ENCODE results near the gene DENND2A. TPM values are rescaled to one million over a fixed set of nuclear protein-coding genes. Genes with fewer than 3 reads are reported as not detected.
A peak's percentile ranks its signal among the peaks of the same experiment; 100 is the strongest.

Gene DENND2A
- total and polyA plus RNA-seq, 11 donors, result 4.6 to 17.9 (median 10.0) TPM

GRCh38 chr7:140675726-140676125 lies 35.1 kb upstream of the DENND2A start:
- Histone ChIP-seq H3K4me3 (no peak overlapping the region), H3K27me3 (no peaks in the 10 kb centered on the region), H3K27ac (peak overlapping the region in 1 of 12 donors; percentile 42), H3K4me1 (peaks cover 0 to 37% (median 21%) of the 10 kb centered on the region in 12 donors), H3K9me3 (no peaks in the 10 kb centered on the region), H3K36me3 (peaks cover 0 to 24% (median 13%) of the 10 kb centered on the region in 9 donors)
- 80 to 95% (median 89%) methylated on average over 4 of the region's 4 CpGs for WGBS, 4 donors
- DNase-seq (no peak), ATAC-seq (no peak)
- TF ChIP-seq CTCF (IDR thresholded peaks at IDR 0.05) (no peak), POLR2A (IDR thresholded peaks at IDR 0.05) (no peak)
- intact Hi-C loops (cut with DNase I), result loop anchor here in 4 of 10 donors (2.0 to 10.0 kb wide), 3 partner anchors 19 to 339 kb away; partner anchors contain the start of gene MRPS33 (in 3 of the 4)

- intact Hi-C loops (cut with DNase I), result loop anchor here in 6 of 10 donors (2.0 to 10.0 kb wide), 4 partner anchors 20 to 340 kb away; partner anchors contain the start of gene MRPS33 (in 5 of the 6)
- peaks cover 0 to 18% (median 8%) of the 10 kb centered on the region in 9 donors for H3K36me3 ChIP-seq
- ATAC-seq, result peak in 3 of 4 donors; percentile 53 to 77 (median 66)
- no peaks in the 10 kb centered on the region for H3K9me3 ChIP-seq
- WGBS, 4 donors, result 58 to 61% (median 60%) methylated on average over 8 of the region's 8 CpGs
- peak in 2 of 5 donors; percentile 28 to 39 for DNase-seq
- no peak overlapping the region for H3K4me3 ChIP-seq
- no peaks in the 10 kb centered on the region for H3K27me3 ChIP-seq
- peaks cover 0 to 37% (median 21%) of the 10 kb centered on the region in 12 donors for H3K4me1 ChIP-seq
- no peak for TF ChIP-seq POLR2A (IDR thresholded peaks at IDR 0.05)
- peak in 10 of 12 donors; percentile 35 to 66 (median 45) for TF ChIP-seq CTCF (IDR thresholded peaks at IDR 0.05)
- H3K27ac ChIP-seq, result peak overlapping the region in 1 of 12 donors; percentile 42
Observed at GRCh38 chr7:140674899-140675701, 34.5 kb upstream of the DENND2A start.

GRCh38 chr7:140674356-140674800 lies 33.8 kb upstream of the DENND2A start:
- intact Hi-C loops (cut with DNase I), result loop anchor here in 6 of 10 donors (2.0 to 10.0 kb wide), 4 partner anchors 20 to 340 kb away; partner anchors contain the start of gene MRPS33 (in 5 of the 6)
- ATAC-seq (no peak), DNase-seq (no peak)
- no peaks in the 10 kb centered on the region for H3K27me3 ChIP-seq
- TF ChIP-seq CTCF (IDR thresholded peaks at IDR 0.05) (no peak), POLR2A (IDR thresholded peaks at IDR 0.05) (no peak)
- peaks cover 0 to 11% (median 6%) of the 10 kb centered on the region in 9 donors for H3K36me3 ChIP-seq
- no peak overlapping the region for H3K4me3 ChIP-seq
- H3K4me1 ChIP-seq, result peaks cover 0 to 37% (median 21%) of the 10 kb centered on the region in 12 donors
- H3K27ac ChIP-seq, result peak overlapping the region in 2 of 12 donors; percentile 9 to 81
- H3K9me3 ChIP-seq, result no peaks in the 10 kb centered on the region
- 66 to 81% (median 77%) methylated on average over 5 of the region's 5 CpGs for WGBS, 4 donors

GRCh38 chr7:140673774-140674155 lies 33.2 kb upstream of the DENND2A start:
- Histone ChIP-seq H3K36me3 (peaks cover 0 to 4% (median under 1%) of the 10 kb centered on the region in 9 donors), H3K4me1 (peaks cover 0 to 37% (median 21%) of the 10 kb centered on the region in 12 donors), H3K9me3 (no peaks in the 10 kb centered on the region), H3K4me3 (peak overlapping the region; percentile 54 to 97 (median 80)), H3K27me3 (no peaks in the 10 kb centered on the region), H3K27ac (peak overlapping the region in 9 of 12 donors; percentile 35 to 89 (median 81))
- 29 to 40% (median 34%) methylated on average over 18 of the region's 18 CpGs for WGBS, 4 donors
- no peak for DNase-seq
- TF ChIP-seq CTCF (IDR thresholded peaks at IDR 0.05) (no peak), POLR2A (IDR thresholded peaks at IDR 0.05) (no peak)
- ATAC-seq, result peak in 2 of 4 donors; percentile 10 to 31
- intact Hi-C loops (cut with DNase I), result loop anchor here in 6 of 10 donors (2.0 to 10.0 kb wide), 4 partner anchors 21 to 341 kb away; partner anchors contain the start of gene MRPS33 (in 5 of the 6)
